PFSK-1 (cell line): ENCODE results near the gene MTIF3.

ENCODE experiments used
- FOXP2 ChIP-seq: optimal IDR thresholded peaks from 2 replicates; pipeline ENCODE3; 2011; ENCODE audit warnings: borderline replicate concordance, control low read depth, inconsistent platforms; ENCODE audit not compliant: insufficient read depth; ENCODE audit errors: extremely low read length, extremely low read depth
- REST ChIP-seq, 2 experiments: IDR thresholded peaks; 2 replicates each; pipeline versions ENCODE4 v1.6.1 to v1.8.0; 2011 to 2012; ENCODE audit warnings: low read depth in 2 of 2, low read length in 2 of 2, control low read depth in 1 of 2, inconsistent platforms in 1 of 2, mild to moderate bottlenecking in 1 of 2, moderate library complexity in 1 of 2; ENCODE audit not compliant: insufficient read depth in 1 of 2
- TAF1 ChIP-seq: IDR thresholded peaks from 2 replicates; pipeline ENCODE4 v1.6.1; 2012; ENCODE audit warnings: low read length, control low read depth, borderline replicate concordance; ENCODE audit not compliant: insufficient read depth

- TF ChIP-seq REST (IDR thresholded peaks at IDR 0.05; ENCODE audit: insufficient read depth in 1 of 2, low read depth in 2 of 2, low read length in 2 of 2), result no peak
- no peak for TF ChIP-seq TAF1
- no peak for TF ChIP-seq FOXP2
Measured at GRCh38 chr13:27388241-27388640, 62.1 kb downstream of the MTIF3 start.
